HepG2 (cell line): ENCODE data around the gene MRPS11. TPM values are rescaled to one million over a fixed set of nuclear protein-coding genes. Genes with fewer than 3 reads are reported as not detected.

Experiments
- CHD4 ChIP-seq: fragments of 200-600 bp; sonication (generic); IDR thresholded peaks from 2 replicates; pipeline ENCODE4 v1.7.0; 2017; ENCODE audit warnings: mild to moderate bottlenecking, low read length, borderline replicate concordance
- GATAD1 ChIP-seq: IDR thresholded peaks from 2 replicates; pipeline ENCODE4 v1.6.1; 2016; ENCODE audit warnings: missing genetic modification reagents, missing compliant biosample characterization
- GLI4 ChIP-seq: sonication (generic); formaldehyde crosslinking; IDR thresholded peaks from 2 replicates; pipeline ENCODE4 v1.5.1; 2020; ENCODE audit warnings: missing genetic modification reagents, mild to moderate bottlenecking, moderate library complexity, borderline replicate concordance
- GPBP1L1 ChIP-seq: sonication (generic); formaldehyde crosslinking; IDR thresholded peaks from 2 replicates; pipeline ENCODE4 v1.5.0; 2020; ENCODE audit warnings: mild to moderate bottlenecking, missing genetic modification reagents
- HCFC1 ChIP-seq: fragments of 150-350 bp; IDR thresholded peaks from 2 replicates; pipeline ENCODE4 v1.6.1; 2014; ENCODE audit warnings: low read depth, low read length
- HHEX ChIP-seq: IDR thresholded peaks from 2 replicates; pipeline ENCODE4 v1.6.1; 2016; ENCODE audit warnings: control low read depth
- HOXD1 ChIP-seq: sonication (generic); formaldehyde crosslinking; IDR thresholded peaks from 2 replicates; pipeline ENCODE4 v1.5.0; 2020; ENCODE audit warnings: missing genetic modification reagents
- JUNB ChIP-seq: sonication (generic); formaldehyde crosslinking; IDR thresholded peaks from 2 replicates; pipeline ENCODE4 v1.8.0; 2022; ENCODE audit warnings: missing genetic modification reagents, mild to moderate bottlenecking, borderline replicate concordance
- KDM2A ChIP-seq: sonication (generic); formaldehyde crosslinking; IDR thresholded peaks from 2 replicates; pipeline ENCODE4 v1.4.0; 2020; ENCODE audit warnings: low read depth, missing genetic modification reagents, borderline replicate concordance
- MYC ChIP-seq: sonication (generic); formaldehyde crosslinking; IDR thresholded peaks from 2 replicates; pipeline ENCODE4 v1.9.0; 2021; ENCODE audit warnings: missing genetic modification reagents, borderline replicate concordance
- NBN ChIP-seq: fragments of 450-650 bp; conservative IDR thresholded peaks from 2 replicates; pipeline ENCODE4 v1.6.1; 2017
- RAD51 ChIP-seq: fragments of 450-650 bp; IDR thresholded peaks from 2 replicates; pipeline ENCODE4 v1.6.1; 2016; ENCODE audit warnings: borderline replicate concordance
- RORA ChIP-seq: sonication (generic); formaldehyde crosslinking; IDR thresholded peaks from 2 replicates; pipeline ENCODE4 v1.5.0; 2020; ENCODE audit warnings: mild to moderate bottlenecking, missing genetic modification reagents, moderate library complexity
- SP2 ChIP-seq: sonication (generic); formaldehyde crosslinking; IDR thresholded peaks from 2 replicates; pipeline ENCODE4 v1.5.1; 2020; ENCODE audit warnings: mild to moderate bottlenecking, missing genetic modification reagents
- TAF15 ChIP-seq: fragments of 200-400 bp; formaldehyde crosslinking; IDR thresholded peaks from one replicate; pipeline ENCODE4 v1.6.1; 2018; ENCODE audit warnings: mild to moderate bottlenecking, low read depth, low read length; ENCODE audit not compliant: poor library complexity, severe bottlenecking
- TERF1 ChIP-seq: sonication (generic); formaldehyde crosslinking; IDR thresholded peaks from 2 replicates; pipeline ENCODE4 v1.8.0; 2022; ENCODE audit warnings: mild to moderate bottlenecking, missing genetic modification reagents, moderate library complexity
- ZEB1 ChIP-seq: IDR thresholded peaks from 2 replicates; pipeline ENCODE4 v1.6.1; 2012; ENCODE audit warnings: mild to moderate bottlenecking, low read depth, inconsistent platforms; ENCODE audit not compliant: insufficient replicate concordance
- ZFX ChIP-seq: sonication (generic); formaldehyde crosslinking; IDR thresholded peaks from 2 replicates; pipeline ENCODE4 v1.4.0; 2020; ENCODE audit warnings: mild to moderate bottlenecking, low read depth, missing genetic modification reagents, moderate library complexity
- ZNF337 ChIP-seq: sonication (generic); formaldehyde crosslinking; IDR thresholded peaks from 2 replicates; pipeline ENCODE4 v1.5.1; 2020; ENCODE audit warnings: missing genetic modification reagents, low read depth, mild to moderate bottlenecking, borderline replicate concordance
- ZNF451 ChIP-seq: sonication (generic); formaldehyde crosslinking; IDR thresholded peaks from 2 replicates; pipeline ENCODE4 v1.5.0; 2020; ENCODE audit warnings: mild to moderate bottlenecking, missing genetic modification reagents
- ZNF512B ChIP-seq: sonication (generic); formaldehyde crosslinking; IDR thresholded peaks from 2 replicates; pipeline ENCODE4 v1.5.1; 2020; ENCODE audit warnings: missing genetic modification reagents, mild to moderate bottlenecking, borderline replicate concordance
- ZSCAN22 ChIP-seq: sonication (generic); formaldehyde crosslinking; IDR thresholded peaks from 2 replicates; pipeline ENCODE4 v1.4.0; 2020; ENCODE audit warnings: mild to moderate bottlenecking, missing genetic modification reagents
- polyA plus RNA-seq, 8 experiments: library from polyadenylated mRNA; depleted of rRNA in 3 of 8; stranded (reverse) in 7 of 8; unstranded in 1 of 8; fragments of >200 nt; fragmentation: Illumina TruSeq in 4 of 8; extraction: Trizol in 4 of 8; gene quantifications; 2 replicates each; pipeline versions ENCODE4 v1.2.1 to v1.2.3, GENCODE V29; 2011 to 2016; ENCODE audit warnings: low read depth in 4 of 8, missing spikeins in 1 of 8, mixed read lengths in 1 of 8; ENCODE audit not compliant: insufficient read depth in 1 of 8
- total RNA-seq, 5 experiments: library from RNA; depleted of rRNA; stranded (reverse); fragments of >200 nt; fragmentation: Illumina TruSeq; extraction: Trizol; gene quantifications; 2 replicates each; pipeline ENCODE4 v1.2.3, GENCODE V29; 2016; ENCODE audit warnings: low read depth in 1 of 5
- TF ChIP-seq, protein P1 (sequence below): IDR thresholded peaks from 2 replicates; pipeline ENCODE4 v1.6.1; 2016; ENCODE audit warnings: low read depth, borderline replicate concordance

The MRPS11 gene
- total and polyA plus RNA-seq, 2 of the 13 experiments (the other 11 are each of a cell fraction or from before 2014, with no cell fraction given): 50.1 to 72.7 TPM

DNA sequence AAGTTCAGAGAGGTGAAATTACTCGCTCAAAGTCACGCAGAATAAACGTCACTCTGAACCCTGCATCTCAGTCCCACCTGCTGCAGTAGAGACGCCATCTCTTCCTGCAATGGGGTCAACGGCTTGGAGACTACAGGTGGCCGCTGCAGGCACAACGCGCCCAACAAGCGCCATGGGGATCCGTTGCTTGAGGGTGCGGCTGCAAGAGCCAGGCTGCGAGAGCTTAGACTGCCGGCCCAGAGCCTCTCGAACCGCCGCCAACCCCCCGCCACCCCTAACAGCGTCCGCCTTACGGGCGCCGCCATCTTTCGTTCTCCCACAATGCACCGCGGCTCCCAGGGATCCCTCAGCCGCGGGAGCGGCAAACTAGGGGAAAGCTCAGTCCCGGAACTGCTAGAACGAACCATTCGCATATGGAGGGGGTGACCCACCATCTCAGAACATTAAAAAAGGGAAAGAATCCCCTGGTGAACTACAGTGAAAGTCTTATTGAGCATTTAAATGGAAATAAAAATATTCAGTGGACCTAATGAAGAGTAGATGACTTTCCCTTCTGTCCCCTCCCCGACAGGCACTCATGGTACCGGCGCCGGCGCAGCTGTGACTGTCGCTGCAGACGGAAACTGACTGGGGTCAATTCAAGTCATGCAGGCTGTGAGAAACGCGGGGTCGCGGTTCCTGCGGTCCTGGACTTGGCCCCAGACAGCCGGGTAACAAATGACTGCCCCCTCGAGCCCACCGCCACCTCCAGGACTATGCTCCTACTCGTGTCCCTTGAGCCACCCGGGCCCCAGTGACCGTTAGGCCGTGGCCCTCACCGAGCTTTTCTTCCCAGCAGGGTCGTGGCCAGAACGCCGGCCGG is at the start of gene MRPS11, which contains the start of gene MRPL46 (continued):
- TF ChIP-seq ZNF512B: no peak
- TF ChIP-seq GLI4 (CRISPR knock-in tag): no peak
- TF ChIP-seq SP2 (CRISPR knock-in tag): 0 out of 2 replicates have a peak, but pooled peaks have one; percentile 29
- TF ChIP-seq, protein P1, sequence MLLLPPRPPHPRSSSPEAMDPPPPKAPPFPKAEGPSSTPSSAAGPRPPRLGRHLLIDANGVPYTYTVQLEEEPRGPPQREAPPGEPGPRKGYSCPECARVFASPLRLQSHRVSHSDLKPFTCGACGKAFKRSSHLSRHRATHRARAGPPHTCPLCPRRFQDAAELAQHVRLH (CRISPR knock-in tag): no peak
- TF ChIP-seq ZNF451 (CRISPR knock-in tag): no peak
- TF ChIP-seq TERF1 (CRISPR knock-in tag): no peak
- no peak for TF ChIP-seq HHEX (CRISPR knock-in tag)
- TF ChIP-seq ZNF337 (CRISPR knock-in tag): no peak; the same call in 1 of the 2 replicates
- no peak for TF ChIP-seq NBN
- TF ChIP-seq RORA (CRISPR knock-in tag): no peak
- TF ChIP-seq ZEB1: no peak
- TF ChIP-seq RAD51: no peak
- peak; percentile 81; the same call in 1 of the 2 replicates for TF ChIP-seq MYC
- TF ChIP-seq JUNB (CRISPR knock-in tag): no peak
- peak; percentile 81 for TF ChIP-seq ZFX (CRISPR knock-in tag)
- peak; percentile 98 for TF ChIP-seq GATAD1 (CRISPR knock-in tag)
- no peak for TF ChIP-seq CHD4
- TF ChIP-seq HOXD1 (CRISPR knock-in tag): peak; percentile 26; the same call in 1 of the 2 replicates
- TF ChIP-seq KDM2A (CRISPR knock-in tag): peak; percentile 75; the same call in 1 of the 2 replicates
- peak; percentile 56; the same call in 1 of the 2 replicates for TF ChIP-seq HCFC1
- no peak for TF ChIP-seq ZSCAN22
- TF ChIP-seq TAF15: no peak
- TF ChIP-seq GPBP1L1 (CRISPR knock-in tag): no peak
